GM12865 (cell line): Measurements from ENCODE around the gene MCM8.

ENCODE experiments used
- DNase-seq: peaks from one replicate; pipeline ENCODE4 v3.0.0; 2010; ENCODE audit warnings: low read depth
- H3K4me3 ChIP-seq: 2 replicates; pipeline ENCODE4 v1.5.1; 2011; ENCODE audit warnings: mild to moderate bottlenecking, low read depth, low read length, control low read depth
- CTCF ChIP-seq: IDR thresholded peaks from 2 replicates; pipeline ENCODE4 v1.5.1; 2011; ENCODE audit warnings: low read length, control low read depth, low read depth, inconsistent platforms; ENCODE audit not compliant: insufficient read depth; ENCODE audit errors: missing control alignments

Gene MCM8

GRCh38 chr20:5979801-5980200 is 29.3 kb downstream of the MCM8 start:
- DNase-seq, result no peak
- no peak overlapping the region for H3K4me3 ChIP-seq
- no peak for TF ChIP-seq CTCF

DNA sequence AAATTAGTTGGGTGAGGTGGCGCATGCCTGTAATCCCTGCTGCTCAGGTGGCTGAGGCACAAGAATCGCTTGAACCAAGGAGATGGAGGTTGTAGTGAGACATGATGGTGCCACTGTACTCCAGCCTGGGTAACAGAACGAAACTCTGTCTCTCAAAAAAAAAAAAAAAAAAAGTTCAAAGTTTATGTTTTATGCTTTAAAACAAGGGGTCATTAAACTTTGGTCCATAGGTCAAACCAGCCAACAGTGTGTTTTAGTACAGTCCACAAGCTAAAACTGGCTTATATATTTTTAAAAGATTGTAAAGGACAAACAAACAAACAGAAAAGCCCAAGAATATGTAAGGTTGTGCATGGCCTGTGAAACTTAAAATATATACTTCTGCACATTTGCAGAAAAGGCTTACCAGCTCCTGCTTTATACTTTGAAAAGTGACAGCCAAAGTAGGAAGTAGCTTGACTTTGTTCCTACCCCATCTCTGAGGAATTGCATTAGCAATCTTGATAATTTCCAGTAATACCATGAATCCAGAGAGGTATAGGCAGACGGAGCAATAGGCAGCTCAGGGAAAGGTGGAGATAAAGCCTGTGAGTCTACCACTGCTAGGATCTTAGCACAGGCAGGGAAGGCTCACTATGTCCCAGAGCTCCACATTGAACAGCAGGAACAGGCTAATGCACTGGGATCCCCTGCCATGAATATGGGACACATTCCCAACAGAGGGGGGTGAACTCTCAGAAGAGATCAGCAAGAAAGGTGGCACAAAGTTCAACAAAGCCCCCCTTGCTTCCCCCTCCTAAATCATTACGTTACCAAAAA is 30.5 kb downstream of the MCM8 start:
- no peak for TF ChIP-seq CTCF
- H3K4me3 ChIP-seq, result no peak overlapping the region
- no peak for DNase-seq

DNA sequence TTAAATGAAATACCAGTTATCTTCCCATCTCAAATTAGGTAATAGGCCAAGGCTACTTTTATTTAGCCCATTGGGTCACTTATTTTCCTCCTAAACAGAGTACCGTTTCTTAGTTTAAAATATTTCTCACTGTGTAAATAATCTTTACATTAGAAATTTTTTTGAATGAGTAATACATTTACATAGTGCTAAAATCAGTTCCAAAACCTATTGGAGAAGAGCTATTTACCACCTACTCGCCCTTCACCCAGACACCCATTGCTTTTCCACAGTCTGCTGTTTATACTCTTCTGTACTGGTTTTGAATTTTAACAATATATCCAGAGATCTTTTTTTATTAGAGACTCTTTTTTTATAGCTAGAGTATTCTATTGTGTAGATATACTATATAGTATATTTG is 36.9 kb downstream of the MCM8 start:
- no peak for DNase-seq
- TF ChIP-seq CTCF, result no peak
- H3K4me3 ChIP-seq, result no peak overlapping the region

DNA sequence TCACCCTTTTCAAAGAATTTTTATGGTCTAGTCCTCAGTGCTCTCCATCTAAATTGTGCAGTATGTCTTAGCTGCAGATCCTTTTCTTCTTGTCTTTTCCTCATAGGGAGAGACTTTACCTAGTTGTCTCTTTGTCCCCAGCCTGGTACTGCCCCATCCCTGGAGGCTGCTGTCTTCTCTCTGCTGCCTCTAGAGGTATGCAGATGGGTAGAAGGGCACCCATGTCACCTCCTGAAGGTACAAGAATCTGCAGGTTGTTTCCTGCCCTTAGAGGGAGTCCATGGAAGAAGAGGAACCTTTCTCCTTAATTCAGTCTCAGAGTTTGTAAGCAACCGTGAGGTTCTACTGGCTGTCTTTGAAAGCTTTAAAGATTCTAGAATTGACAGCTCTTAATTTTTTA is 39.1 kb downstream of the MCM8 start:
- no peak for DNase-seq
- no peak overlapping the region for H3K4me3 ChIP-seq
- no peak for TF ChIP-seq CTCF

DNA sequence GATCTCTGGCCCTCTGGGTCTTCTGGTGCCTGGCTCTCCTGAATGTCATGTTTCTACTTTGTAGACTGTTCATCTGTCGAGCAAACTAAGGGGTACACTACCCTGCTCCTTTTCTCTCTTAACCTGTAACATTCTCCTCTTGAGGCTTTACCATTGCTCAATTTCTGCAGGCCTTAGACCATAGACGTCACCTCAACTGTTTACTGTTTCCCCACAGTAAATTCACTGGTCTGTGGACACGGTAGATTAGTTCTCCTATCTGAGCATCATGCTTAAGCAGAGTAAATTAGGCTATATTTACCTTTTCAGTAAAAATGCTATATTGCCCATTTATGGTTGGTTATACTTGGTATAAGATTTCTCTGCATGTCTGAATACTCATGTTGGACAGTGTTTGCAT is 40.5 kb downstream of the MCM8 start:
- H3K4me3 ChIP-seq, result no peak overlapping the region
- DNase-seq, result no peak
- TF ChIP-seq CTCF, result no peak

DNA sequence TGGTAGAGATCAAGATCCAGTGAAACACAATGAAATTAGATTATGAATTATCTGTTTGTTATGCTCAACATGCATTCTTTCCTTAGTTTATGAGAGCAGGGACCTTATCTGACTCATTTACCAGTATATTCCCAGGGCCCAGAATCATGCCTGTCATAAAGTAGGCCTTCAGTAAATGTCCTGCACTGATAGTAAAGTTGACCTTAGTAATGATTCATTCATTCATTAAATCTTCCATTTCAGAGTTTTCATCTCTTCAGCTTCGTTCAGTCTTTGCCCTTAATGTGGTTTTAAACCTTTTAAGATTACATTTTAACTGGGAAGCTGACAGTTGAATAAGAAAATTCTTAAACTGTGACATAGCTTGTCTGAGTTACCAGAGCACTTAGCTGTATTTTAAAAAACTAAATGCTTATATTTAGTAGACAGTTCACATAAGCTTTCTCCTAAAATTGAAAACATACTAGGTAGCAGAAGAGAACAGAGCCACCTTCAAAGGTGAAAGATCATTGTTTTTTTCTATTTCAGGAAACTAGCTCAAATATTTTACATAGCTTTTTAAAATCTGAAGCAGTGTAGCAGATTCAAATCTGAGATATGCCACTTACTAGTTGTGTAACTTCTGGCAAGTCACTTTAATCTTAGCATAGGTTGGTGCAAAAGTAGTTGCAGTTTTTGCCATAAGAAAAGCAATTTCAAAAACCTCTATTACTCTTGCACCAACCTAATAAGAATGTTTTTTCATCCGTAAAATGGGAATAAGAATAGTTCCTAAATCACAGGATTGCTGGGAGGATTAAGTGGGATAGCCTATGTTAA is 41.4 kb downstream of the MCM8 start:
- no peak for TF ChIP-seq CTCF
- DNase-seq, result no peak
- H3K4me3 ChIP-seq, result no peak overlapping the region
